ENCODE measurements around the gene MYO9A. TPM values are rescaled to one million over a fixed set of nuclear protein-coding genes. Genes with fewer than 3 reads are reported as not detected.

MYO9A gene
- total RNA-seq, 1 experiment from 2014 or later = 41.6 TPM

GRCh38 chr15:71934446-71934845 lies 183.5 kb downstream of the MYO9A start:
- DNase-seq (ENCODE audit: low read depth, low spot score) (no peak), ATAC-seq (no peak)
- no peak for TF ChIP-seq REST (IDR thresholded peaks at IDR 0.05; ENCODE audit: insufficient read depth in 1 of 2, low read depth in 2 of 2, low read length in 1 of 2)
- TF ChIP-seq SIN3A (IDR thresholded peaks at IDR 0.05; ENCODE audit: borderline replicate concordance, insufficient read depth, low read depth, low read length) = no peak
- TF ChIP-seq, protein P1, sequence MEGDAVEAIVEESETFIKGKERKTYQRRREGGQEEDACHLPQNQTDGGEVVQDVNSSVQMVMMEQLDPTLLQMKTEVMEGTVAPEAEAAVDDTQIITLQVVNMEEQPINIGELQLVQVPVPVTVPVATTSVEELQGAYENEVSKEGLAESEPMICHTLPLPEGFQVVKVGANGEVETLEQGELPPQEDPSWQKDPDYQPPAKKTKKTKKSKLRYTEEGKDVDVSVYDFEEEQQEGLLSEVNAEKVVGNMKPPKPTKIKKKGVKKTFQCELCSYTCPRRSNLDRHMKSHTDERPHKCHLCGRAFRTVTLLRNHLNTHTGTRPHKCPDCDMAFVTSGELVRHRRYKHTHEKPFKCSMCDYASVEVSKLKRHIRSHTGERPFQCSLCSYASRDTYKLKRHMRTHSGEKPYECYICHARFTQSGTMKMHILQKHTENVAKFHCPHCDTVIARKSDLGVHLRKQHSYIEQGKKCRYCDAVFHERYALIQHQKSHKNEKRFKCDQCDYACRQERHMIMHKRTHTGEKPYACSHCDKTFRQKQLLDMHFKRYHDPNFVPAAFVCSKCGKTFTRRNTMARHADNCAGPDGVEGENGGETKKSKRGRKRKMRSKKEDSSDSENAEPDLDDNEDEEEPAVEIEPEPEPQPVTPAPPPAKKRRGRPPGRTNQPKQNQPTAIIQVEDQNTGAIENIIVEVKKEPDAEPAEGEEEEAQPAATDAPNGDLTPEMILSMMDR (IDR thresholded peaks at IDR 0.05) = no peak
- TF ChIP-seq TCF7L2 (IDR thresholded peaks at IDR 0.05; ENCODE audit: low read depth, low read length) = no peak
- TF ChIP-seq POLR2AphosphoS5 (IDR thresholded peaks at IDR 0.05; ENCODE audit: low read depth, low read length) = no peak
- BruUV-seq (replicated peaks) = no TSS peak
- ChIA-PET POLR2A (no interaction called here), CTCF (no interaction called here)
- no peak overlapping the region for H3K4me3 ChIP-seq (ENCODE audit: low read depth in 2 of 2, low read length in 2 of 2)
- no peaks in the 10 kb centered on the region for H3K36me3 ChIP-seq (ENCODE audit: control insufficient read depth, insufficient read depth, low read length)
- in situ Hi-C loops (cut with HindIII; ENCODE audit: low pct_unique_long_range_greater_than_20kb, low sequenced_read_pairs) = no loop called here
- no peaks in the 10 kb centered on the region for H3K27me3 ChIP-seq (ENCODE audit: control insufficient read depth, insufficient read depth, low read length)
- intact Hi-C loops (cut with micrococcal nuclease; ENCODE audit: unreplicated experiment) = no loop called here
- H3K9me3 ChIP-seq (ENCODE audit: control insufficient read depth, insufficient read depth, low read depth, low read length) = 0 out of 2 replicates have a peak, but pooled peaks cover 4% of the 10 kb centered on the region
- no peak overlapping the region for H3K27ac ChIP-seq (ENCODE audit: low read length)
- no peaks in the 10 kb centered on the region for H3K4me1 ChIP-seq (ENCODE audit: control insufficient read depth, insufficient read depth, low read length)

DNA sequence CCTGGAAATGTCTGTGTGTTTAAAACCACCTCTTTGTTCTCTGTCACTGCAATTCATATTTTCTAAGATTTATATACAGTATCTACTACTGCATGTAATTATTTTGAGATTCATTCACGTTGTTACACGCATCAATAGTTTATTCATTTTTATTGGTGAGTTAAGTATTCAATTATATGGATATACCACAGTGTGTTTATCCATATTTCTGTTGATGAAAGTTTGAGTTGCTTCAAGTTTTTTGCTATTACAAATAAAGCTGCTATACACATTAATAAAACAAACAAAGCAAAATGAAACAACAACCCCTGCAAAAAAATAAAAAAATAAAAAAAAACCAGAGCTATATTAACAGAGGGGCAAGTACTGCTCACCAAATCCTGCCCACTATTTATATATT lies 185.3 kb downstream of the MYO9A start:
- POLR2A ChIA-PET = no interaction called here
- H3K27me3 ChIP-seq (ENCODE audit: control insufficient read depth, insufficient read depth, low read length) = no peaks in the 10 kb centered on the region
- no peak overlapping the region for H3K27ac ChIP-seq (ENCODE audit: low read length)
- H3K4me3 ChIP-seq (ENCODE audit: low read depth in 2 of 2, low read length in 2 of 2) = no peak overlapping the region
- ATAC-seq (no peak), DNase-seq (ENCODE audit: low read depth, low spot score) (no peak)
- no peak for TF ChIP-seq POLR2AphosphoS5 (IDR thresholded peaks at IDR 0.05; ENCODE audit: low read depth, low read length)
- CTCF ChIA-PET = no interaction called here
- H3K4me1 ChIP-seq (ENCODE audit: control insufficient read depth, insufficient read depth, low read length) = no peaks in the 10 kb centered on the region
- intact Hi-C loops (cut with micrococcal nuclease; ENCODE audit: unreplicated experiment) = no loop called here
- no peaks in the 10 kb centered on the region for H3K36me3 ChIP-seq (ENCODE audit: control insufficient read depth, insufficient read depth, low read length)
- BruUV-seq (replicated peaks) = no TSS peak
- in situ Hi-C loops (cut with HindIII; ENCODE audit: low pct_unique_long_range_greater_than_20kb, low sequenced_read_pairs) = no loop called here
- H3K9me3 ChIP-seq (ENCODE audit: control insufficient read depth, insufficient read depth, low read depth, low read length) = 0 out of 2 replicates have a peak, but pooled peaks cover 4% of the 10 kb centered on the region

DNA sequence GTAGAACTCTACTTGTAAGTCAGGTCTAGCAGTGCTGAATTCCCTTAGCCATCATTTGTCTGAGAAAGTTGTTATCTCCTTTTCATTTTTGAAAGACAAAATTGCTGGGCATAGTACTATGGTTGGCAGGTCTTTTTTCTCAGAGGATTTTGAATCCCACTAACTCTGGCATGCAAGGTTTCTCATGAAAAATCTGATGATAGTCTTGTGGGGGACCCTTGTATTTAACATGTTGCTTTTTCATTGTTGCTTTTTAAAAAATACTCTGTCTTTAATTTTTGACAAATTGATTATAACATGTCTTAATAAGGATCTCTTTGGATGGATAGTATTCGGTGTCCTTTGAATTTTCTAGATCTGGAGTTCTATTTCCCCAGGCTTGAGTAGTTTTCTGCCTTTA lies 186.7 kb downstream of the MYO9A start:
- 0 out of 2 replicates have a peak, but pooled peaks cover 4% of the 10 kb centered on the region for H3K9me3 ChIP-seq (ENCODE audit: control insufficient read depth, insufficient read depth, low read depth, low read length)
- no TSS peak for BruUV-seq (replicated peaks)
- intact Hi-C loops (cut with micrococcal nuclease; ENCODE audit: unreplicated experiment) (no loop called here), in situ Hi-C loops (cut with HindIII; ENCODE audit: low pct_unique_long_range_greater_than_20kb, low sequenced_read_pairs) (no loop called here)
- ChIA-PET POLR2A (no interaction called here), CTCF (no interaction called here)
- ATAC-seq (no peak), DNase-seq (ENCODE audit: low read depth, low spot score) (no peak)
- TF ChIP-seq SIN3A (IDR thresholded peaks at IDR 0.05; ENCODE audit: borderline replicate concordance, insufficient read depth, low read depth, low read length) = no peak
- TF ChIP-seq REST (IDR thresholded peaks at IDR 0.05; ENCODE audit: insufficient read depth in 1 of 2, low read depth in 2 of 2, low read length in 1 of 2) = no peak
- TF ChIP-seq, protein P1 (IDR thresholded peaks at IDR 0.05) = no peak
- no peak for TF ChIP-seq POLR2AphosphoS5 (IDR thresholded peaks at IDR 0.05; ENCODE audit: low read depth, low read length)
- TF ChIP-seq TCF7L2 (IDR thresholded peaks at IDR 0.05; ENCODE audit: low read depth, low read length) = no peak
- H3K4me3 ChIP-seq (ENCODE audit: low read depth in 2 of 2, low read length in 2 of 2) = no peak overlapping the region
- no peaks in the 10 kb centered on the region for H3K4me1 ChIP-seq (ENCODE audit: control insufficient read depth, insufficient read depth, low read length)
- H3K27ac ChIP-seq (ENCODE audit: low read length) = no peak overlapping the region
- no peaks in the 10 kb centered on the region for H3K36me3 ChIP-seq (ENCODE audit: control insufficient read depth, insufficient read depth, low read length)
- no peaks in the 10 kb centered on the region for H3K27me3 ChIP-seq (ENCODE audit: control insufficient read depth, insufficient read depth, low read length)

Data from Panc1 (cell line).